Activated CD4-positive, CD25-positive, alpha-beta regulatory T cell treated with anti-CD3 and anti-CD28 coated beads, Interleukin-2, amount 50 U/mL, for 24 hours (primary cell): ENCODE results near the gene ATRNL1.

ENCODE experiments used
- ATAC-seq, 2 donors: fragments of 150-1000 bp; cut with Tn5 transposase; one replicate each; pipeline ENCODE4 v1.10.0; 2021; ENCODE audit warnings: mild to moderate bottlenecking in 1 of 2, moderate library complexity in 1 of 2

Gene ATRNL1

GRCh38 chr10:115992236-115992986 lies 899.2 kb downstream of the ATRNL1 start:
- no peak for ATAC-seq

GRCh38 chr10:115996031-115996430 lies 902.9 kb downstream of the ATRNL1 start:
- no peak for ATAC-seq

- ATAC-seq: no peak
These were observed 905.1 kb downstream of the ATRNL1 start for GRCh38 chr10:115998301-115998700.
